Measurements from ENCODE around the gene MS4A6A.

The MS4A6A gene

DNA sequence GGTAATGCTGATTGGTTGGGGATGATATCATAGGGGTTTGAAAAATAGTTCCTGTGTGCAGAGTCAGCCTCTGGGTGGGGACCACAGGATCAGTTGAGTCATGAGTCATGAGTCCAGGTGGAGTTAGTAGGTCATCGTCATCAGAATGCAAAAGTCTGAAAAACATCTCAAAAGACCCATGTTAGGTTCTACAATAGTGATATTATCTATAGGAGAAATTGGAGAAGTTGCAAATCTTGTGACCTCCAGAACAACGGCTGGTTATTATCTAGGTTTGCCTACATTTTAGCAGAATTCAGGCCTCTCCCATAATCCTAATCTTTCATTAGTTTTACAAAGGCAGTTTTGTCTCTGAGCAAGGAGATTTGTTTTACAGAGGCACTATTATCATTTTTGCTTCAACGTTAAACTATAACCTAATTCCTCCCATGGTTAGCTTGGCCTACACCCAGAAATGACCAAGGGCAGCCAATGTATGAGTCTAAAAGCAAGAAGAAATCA, 55.5 kb downstream of the MS4A6A start:
- no peak for DNase-seq

DNA sequence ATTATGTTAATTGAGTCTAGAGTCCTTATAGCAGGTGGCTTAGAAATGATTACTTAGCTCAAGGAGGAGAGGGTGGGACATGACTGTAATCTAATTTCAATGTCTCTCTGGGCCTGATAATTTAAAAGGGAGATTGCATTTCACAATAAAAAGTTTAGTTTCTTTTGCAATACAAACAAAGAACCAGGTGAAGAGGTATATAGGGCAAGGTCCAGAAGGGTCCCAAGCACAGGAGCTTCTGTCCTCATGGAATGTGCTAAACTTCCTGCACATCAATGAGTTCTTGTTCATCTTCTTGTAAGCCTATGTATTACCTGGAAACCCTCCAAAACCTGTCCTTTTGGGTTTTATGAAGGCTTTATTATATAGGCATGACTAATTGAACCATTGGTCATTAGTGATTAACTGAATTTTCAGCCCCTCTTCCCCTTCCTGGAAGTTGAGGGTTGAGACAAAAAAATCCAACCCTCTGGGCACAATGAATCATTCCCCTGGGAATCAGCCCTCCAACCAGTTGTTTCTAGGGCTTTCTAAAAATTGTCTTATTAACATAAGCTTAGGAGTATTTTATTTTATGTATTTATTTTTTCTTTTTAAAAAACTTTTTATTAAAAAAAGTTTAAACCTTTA, 56.8 kb downstream of the MS4A6A start:
- DNase-seq: no peak

DNA sequence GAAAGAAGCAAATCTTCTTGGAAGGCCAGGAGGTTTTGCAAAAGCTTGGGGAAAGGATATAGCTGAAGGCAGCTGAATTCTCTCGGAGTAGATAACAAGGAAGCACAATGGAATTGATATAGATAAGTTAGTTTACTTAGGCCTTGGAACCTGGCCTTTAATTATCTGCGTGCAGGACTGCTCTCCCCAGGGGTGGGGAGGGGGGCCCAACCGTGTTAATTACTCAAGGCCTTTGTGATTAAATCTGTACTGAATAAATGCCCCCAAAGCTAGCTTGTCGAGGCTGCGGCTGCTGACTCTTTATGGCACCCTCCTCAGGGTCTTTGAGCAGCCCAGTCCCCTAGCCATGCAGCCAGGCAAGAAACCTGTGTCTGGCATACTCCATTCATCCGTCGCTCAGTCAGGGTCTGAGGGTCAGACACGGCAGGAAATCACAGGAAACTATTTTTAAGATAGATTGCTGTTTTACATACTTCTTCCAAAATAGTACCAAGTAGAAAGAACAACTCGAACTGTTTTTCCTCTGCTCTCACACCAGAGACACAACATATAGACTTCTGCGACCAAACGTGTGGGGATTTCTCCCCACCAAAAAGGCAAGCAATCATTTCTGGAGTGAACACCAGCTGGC, 58.0 kb downstream of the MS4A6A start:
- DNase-seq: no peak
